HG02642 (cell line): ENCODE results near the gene MYO7B.

Source experiments
- ATAC-seq: cut with Tn5 transposase; IDR thresholded peaks from one replicate; pipeline ENCODE4 v1.9.1; 2021; ENCODE audit warnings: mild to moderate bottlenecking; ENCODE audit not compliant: unreplicated experiment, poor library complexity

Gene MYO7B

GRCh38 chr2:127632592-127633489 lies 97.4 kb downstream of the MYO7B start:
- peak; percentile 46 for ATAC-seq

DNA sequence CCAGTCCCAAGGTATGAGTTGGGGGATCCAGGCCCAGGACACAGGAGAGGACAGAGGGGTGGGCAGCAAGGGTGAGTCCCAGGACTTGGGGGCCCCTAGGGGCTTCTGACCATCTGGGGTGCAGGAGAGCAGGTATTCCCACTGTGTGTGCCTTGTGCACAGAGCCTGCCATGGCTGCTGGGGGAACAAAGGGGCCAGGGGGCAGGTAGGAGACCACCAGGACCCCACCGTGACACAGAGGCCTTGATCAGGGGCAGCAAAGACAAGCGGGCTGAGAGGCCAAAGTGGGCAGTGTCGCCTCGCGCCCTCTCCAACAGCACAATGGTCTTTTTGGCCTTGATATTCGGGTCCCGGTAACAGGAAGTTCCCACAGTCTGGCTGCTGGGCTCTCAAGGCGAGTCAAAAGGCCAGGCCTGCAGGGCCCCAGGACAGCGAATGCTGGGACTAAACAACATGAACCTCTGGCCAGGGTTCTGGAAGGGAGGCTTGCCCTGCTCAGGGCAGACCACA lies 98.1 kb downstream of the MYO7B start:
- no peak for ATAC-seq

DNA sequence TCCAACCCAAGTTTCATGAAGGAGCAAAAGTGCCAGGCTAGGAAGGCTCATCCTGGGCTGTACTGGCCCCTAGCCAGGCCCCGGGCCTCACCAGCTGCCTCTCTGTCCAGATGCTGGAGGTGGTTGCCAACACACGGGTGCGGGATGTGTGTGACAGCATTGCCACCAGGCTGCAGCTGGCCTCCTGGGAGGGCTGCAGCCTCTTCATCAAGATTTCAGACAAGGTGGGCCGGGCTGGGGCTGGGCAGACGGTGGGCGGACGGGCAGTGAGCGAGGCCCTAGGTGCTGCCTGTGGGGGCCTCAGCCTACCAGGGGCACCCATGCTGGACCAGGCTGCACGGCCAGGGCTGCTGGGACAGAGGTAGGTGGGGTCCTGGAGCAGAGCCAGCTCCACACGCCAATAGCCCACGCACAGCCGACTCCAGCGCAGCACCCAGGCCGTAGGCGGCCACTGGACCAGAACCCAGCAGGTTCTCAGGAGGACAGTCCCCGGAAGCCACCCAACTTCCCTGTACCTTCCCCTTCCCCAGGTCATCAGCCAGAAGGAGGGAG lies 98.7 kb downstream of the MYO7B start:
- ATAC-seq: no peak

DNA sequence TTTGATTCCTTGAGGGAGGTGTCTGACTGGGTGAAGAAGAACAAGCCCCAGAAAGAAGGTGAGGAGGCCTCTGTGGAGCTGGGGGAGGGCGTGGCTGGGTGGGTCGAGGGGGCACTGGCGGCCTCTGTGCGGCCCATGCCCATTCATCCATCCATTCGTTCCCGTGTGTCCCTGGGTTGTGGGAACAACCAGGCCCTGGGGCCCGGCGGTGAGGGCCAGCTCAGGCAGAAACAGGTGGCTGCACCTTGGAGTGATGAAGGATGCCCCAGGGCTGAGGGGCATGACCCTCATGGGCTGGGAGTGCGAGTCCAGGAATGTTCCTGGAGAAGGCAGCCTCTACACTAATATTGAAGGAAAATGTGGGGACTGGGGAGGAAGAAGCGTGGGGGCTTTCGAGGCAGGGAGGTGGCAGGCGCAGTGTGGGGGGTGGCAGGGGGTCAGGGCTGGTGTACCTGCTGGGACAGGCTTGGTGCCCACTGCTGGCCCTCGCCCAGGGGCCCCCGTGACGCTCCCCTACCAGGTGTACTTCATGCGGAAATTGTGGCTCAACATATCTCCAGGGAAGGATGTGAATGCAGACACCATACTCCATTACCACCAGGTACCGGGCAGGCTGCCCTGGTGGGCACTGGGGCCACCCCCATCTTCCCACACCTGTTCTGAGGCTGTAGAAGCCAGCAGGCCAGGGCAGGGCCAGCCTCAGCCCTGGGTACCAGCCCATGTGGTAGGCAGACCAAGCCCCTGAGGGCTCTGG lies 99.3 kb downstream of the MYO7B start:
- ATAC-seq: no peak

DNA sequence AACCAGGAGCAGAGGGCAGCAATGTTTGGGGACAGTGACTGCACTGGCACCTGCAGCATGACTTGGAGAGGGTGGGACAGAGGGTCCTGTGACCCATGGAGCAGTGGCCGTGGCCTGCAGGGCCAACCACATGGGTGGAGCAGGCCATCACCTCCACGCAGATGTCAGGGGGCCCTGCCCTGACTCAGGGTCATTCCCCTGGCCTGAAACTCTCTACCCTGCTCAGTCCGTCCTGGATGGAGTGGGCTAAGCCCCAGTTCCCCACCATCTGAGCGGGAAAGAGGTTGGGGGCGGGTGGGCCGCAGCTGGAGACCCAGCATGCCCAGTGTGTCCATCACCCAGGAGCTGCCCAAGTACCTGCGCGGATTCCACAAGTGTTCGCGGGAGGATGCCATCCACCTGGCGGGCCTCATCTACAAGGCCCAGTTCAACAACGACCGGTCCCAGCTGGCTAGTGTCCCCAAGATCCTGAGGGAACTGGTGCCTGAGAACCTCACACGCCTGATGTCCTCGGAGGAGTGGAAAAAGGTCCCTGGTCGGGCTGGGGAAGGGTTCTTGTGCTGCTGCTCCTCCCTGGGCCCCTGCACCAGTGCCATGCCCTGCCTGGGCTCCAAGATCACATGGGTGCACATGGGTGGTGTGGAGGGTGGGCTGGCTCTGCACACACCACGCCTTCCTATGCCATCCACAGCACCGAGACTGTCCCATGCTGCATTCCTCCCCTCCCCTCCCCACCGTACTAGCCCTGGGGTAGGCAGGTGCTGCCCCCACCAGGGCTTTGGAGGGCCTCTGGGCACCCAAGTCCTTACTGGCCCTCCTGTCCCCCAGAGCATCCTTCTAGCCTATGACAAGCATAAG lies 100.1 kb downstream of the MYO7B start:
- no peak for ATAC-seq

DNA sequence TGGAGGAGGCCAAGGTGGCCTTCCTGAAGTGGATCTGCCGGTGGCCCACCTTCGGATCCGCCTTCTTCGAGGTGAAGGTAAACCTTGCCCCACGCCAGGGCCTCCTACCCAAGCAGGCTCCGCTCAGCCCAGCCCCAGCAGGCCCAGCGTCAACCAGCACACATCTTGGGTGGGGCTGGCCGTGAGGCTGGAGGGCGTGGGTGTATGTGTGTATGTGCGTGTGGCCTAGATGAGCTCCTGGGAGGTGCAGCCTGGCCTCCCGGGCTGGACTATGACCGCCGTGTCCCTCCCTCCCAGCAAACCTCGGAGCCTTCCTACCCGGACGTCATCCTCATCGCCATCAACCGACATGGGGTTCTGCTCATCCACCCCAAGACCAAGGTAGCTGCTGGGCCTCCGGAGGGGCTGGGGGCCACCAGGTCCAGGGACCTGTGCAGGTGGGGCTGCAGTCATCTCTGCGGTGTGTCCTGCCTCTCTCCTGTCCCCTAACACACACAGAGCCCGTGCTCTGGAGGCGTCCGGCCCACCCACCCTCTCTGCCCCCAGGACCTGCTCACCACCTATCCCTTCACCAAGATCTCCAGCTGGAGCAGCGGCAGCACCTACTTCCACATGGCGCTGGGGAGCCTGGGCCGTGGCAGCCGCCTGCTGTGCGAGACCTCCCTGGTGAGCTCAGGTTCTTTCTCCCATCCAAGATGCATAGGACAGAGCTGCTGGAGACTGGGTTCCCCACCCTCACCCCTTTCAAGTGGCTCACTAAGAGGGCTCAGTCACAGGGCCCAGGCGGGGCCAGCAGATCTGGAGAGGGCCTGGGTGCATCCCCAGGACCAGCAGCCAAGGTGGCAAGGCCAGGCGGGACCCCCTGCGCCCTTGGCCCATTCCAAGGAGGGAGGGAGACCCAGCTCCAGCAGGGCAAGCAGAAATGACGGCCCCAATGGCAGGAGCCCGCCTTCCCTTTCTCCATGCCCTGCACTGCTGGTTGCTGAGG lies 101.1 kb downstream of the MYO7B start:
- no peak for ATAC-seq

DNA sequence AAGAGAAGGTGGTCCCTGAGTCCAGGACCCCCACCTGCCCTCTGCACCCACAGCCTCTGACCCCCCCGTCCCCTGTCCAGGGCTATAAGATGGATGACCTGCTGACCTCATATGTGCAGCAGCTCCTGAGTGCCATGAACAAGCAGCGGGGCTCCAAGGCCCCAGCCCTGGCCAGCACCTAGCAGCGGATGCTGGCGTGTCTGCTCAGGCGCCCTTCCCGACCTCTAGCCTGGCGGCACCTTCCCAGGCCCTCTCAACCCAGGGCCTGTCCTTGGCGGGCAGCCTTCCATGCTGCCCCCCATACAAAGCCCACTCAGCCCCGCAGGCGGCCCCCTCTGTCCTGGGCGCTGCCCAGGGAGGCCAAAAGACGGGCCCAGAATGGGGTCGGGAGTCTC lies 101.8 kb downstream of the MYO7B start:
- no peak for ATAC-seq

DNA sequence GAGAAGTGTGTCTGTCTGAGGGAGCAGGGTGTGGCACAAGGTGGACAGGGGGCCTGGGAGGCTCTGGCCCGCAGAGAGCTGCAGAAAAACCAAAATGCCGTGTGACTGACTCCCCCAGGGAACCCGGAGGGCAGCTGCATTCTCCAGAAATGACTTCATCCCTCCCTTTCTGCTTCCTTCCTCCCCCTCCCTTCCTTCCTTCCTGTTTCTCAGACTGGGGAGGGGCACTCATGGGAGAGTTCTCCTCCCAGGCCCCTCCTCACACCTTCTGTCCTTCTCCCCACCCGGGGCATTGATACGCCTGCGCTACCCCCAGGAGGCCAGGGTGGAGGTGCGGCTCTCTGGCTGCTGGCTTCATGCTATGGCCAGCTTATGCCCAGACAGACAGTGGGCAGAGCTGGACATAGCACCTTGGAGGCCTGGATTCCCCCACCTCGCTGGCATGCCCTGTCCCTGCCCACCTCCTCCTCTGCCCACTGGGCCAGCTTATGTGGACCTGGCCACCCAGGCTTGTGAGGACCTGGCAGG lies 102.3 kb downstream of the MYO7B start:
- ATAC-seq: no peak

GRCh38 chr2:127638361-127639110 lies 103.1 kb downstream of the MYO7B start:
- no peak for ATAC-seq

DNA sequence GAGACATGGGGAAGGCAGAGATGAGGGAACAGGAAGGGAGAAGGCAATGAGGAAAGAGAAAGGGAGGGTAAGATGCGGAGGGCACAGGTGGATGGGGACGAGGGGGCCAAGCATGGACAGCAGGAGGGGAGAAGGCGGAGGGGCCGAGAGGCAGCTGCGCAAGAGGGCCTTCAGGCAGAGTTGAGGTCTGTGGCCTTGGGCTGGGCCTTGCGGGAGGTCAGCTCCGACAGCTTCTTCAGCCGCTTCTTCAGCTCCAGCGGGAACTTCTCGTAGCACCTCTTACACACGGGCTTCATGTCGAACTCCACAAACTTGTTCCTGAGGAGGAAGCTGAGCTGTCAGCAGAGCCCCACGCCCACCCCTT lies 103.6 kb downstream of the MYO7B start:
- ATAC-seq: no peak

DNA sequence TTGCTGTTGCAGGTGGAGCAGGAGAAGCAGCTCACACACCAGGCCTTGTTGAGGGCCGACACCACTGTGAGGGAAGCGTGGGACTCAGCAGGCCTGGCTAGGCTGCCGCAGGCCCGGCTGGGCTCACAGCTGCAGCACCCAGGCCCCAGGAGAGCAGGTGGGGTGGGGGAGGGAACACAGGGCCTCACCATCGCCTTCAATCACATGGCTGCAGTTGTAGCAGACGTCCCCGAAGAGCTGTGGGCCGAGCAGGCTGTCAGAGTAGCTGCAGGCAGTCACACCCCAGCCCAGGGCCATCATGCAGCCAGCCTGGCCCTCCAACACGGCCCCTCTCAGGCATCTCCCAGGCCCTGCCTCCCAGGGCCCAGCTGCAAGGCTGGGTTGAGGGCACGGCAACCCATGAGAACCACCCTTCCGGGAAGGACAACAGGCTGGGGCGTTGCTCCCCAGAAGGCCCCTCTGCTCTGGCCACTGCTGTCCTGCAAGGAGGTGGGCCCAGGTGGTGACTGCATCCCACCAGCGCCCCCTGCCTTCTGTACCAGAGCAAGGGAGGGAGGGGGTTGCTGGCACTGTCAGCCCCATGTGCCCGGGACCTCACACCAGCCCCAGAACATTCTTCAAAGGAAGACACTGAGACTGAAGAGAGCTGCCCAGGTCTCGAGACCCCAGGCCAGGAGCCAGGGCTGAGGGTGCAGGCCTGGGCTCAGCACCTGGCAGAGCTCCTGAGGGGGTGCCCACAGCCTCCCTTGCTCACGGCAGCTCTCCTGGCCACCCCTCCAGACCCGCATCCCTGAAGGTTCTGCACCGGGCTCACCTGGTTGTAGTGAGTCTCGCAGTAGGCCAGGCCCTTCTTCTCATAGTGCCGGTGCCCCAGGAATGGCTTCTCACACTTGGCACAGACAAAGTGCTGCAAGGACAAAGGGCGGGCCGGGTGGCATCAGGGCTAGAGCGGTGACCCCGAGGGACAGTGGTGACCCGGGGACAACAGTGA lies 104.9 kb downstream of the MYO7B start:
- peak; percentile 49 for ATAC-seq

GRCh38 chr2:127641133-127641532 lies 105.7 kb downstream of the MYO7B start:
- no peak for ATAC-seq

- ATAC-seq: no peak
Measured at GRCh38 chr2:127641846-127642507, 106.5 kb downstream of the MYO7B start.

- ATAC-seq: no peak
Measured at GRCh38 chr2:127642706-127643438, 107.4 kb downstream of the MYO7B start.

GRCh38 chr2:127643439-127644065 lies 108.1 kb downstream of the MYO7B start:
- ATAC-seq: no peak
